COLO668 (cell line): Measurements from ENCODE around the gene ARL4D.
"Not testable (repeated sequence)": the region's sequence is repeated elsewhere in the genome, so short reads cannot be mapped to it uniquely, and the experiment has no call there.

Experiments used
- DNase-seq: peaks from one replicate; lab custom pipeline; 2025; ENCODE audit not compliant: unreplicated experiment; lab: John Stamatoyannopoulos, UW

Gene ARL4D

GRCh38 chr17:43398724-43399595 is at the start of gene ARL4D:
ARL4D (plus strand) TSS chr17:43398993; CDS start chr17:43399733, 740 bp downstream.
- DNase-seq, result peak; percentile 6

GRCh38 chr17:43349142-43349541 is 49.7 kb upstream of the ARL4D start:
- no peak for DNase-seq

- DNase-seq, result no peak
Observed at GRCh38 chr17:43350888-43351361, 47.9 kb upstream of the ARL4D start.

- DNase-seq, result no peak
Observed at GRCh38 chr17:43351691-43352090, 47.1 kb upstream of the ARL4D start.

GRCh38 chr17:43352579-43353331 is 46.0 kb upstream of the ARL4D start:
- no peak for DNase-seq

- DNase-seq, result no peak
Observed at GRCh38 chr17:43353393-43353792, 45.4 kb upstream of the ARL4D start.

DNA sequence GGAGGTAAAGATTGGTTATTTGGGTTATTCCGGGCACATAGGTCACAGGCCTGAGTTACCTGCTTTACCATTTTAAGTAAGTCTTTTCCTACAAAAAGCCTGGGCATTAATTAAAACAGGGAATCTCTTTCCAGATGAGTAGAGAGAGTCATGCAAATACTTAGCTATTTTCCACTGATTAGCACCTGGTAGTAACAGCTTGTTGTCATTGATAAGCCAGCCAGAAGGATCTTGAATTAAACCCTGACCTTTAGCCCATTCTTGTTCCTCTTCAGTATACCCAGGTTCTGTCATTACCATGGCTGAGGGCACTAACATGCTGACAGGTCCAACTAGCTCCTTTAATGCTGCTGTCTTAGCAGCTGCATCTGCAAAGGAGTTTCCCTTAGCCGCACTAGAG is 44.4 kb upstream of the ARL4D start:
- DNase-seq, result no peak

GRCh38 chr17:43356450-43356849 is 42.3 kb upstream of the ARL4D start:
- DNase-seq, result no peak

DNA sequence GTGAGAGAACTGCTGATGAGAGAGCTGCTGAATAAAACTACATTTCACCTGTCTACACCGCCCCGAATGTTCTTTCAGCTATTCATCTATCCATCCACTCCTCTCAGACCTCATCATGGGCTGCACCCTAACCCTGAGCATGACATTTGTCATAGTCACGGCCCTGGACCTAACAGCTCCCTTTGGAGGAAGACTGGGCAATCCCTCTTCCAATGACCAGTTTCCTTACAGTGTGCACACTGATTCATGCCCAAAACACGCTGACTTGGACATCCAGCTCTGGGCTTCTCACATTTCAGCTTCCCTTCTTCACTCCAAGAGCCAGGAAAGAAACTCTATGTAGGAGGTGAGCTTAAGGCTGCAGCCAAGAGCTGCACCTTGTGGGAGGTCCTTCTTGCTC is 41.8 kb upstream of the ARL4D start:
- DNase-seq, result no peak

DNA sequence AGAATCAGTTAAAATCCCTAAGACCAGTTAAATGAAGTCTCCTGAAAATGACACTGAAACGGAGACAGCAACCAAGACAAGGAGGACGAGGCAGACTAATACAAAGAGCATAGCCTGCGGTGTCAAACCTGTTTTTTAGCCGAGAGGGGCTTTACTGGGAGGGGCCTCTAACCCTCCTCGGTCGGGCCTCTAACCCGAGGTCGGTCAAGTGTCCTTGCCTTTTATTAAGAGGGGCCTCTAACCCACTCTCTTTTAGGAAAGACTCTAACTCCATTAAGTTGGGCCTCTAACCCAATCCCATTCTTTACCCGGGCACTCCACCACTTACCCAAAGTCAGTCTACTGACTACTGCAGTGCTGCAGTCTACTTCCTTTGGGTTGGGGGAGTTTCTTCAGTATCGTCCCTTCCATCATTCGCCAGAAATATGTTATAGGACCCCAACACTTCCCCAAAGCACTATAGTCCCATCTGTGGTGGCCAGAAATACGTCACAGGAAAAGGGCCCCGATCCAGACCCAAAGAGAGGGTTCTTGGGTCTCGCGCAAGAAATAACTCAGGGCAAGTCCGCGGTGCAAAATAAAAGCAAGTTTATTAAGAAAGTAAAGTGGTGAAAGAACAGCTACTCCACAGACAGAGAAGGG is 39.2 kb upstream of the ARL4D start:
- no peak for DNase-seq

DNA sequence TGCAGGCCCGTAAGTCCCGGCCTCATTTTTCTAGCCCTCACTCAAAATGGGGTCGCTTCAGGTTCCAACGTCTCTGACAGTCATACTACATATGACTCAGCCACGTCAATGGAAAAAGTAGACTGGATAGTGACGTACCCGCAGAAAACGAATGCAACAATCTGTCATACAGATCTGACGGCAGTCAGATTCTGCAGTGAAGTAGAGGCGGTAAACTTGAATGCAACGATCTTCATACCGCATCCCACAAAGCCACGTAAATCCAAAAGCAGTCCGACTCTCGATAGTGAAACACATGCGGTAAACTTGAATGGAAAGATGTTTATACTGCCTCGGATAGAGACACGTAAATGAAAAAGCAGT is 38.4 kb upstream of the ARL4D start:
- no peak for DNase-seq

- DNase-seq, result no peak
Observed at GRCh38 chr17:43360739-43361505, 37.9 kb upstream of the ARL4D start.

DNA sequence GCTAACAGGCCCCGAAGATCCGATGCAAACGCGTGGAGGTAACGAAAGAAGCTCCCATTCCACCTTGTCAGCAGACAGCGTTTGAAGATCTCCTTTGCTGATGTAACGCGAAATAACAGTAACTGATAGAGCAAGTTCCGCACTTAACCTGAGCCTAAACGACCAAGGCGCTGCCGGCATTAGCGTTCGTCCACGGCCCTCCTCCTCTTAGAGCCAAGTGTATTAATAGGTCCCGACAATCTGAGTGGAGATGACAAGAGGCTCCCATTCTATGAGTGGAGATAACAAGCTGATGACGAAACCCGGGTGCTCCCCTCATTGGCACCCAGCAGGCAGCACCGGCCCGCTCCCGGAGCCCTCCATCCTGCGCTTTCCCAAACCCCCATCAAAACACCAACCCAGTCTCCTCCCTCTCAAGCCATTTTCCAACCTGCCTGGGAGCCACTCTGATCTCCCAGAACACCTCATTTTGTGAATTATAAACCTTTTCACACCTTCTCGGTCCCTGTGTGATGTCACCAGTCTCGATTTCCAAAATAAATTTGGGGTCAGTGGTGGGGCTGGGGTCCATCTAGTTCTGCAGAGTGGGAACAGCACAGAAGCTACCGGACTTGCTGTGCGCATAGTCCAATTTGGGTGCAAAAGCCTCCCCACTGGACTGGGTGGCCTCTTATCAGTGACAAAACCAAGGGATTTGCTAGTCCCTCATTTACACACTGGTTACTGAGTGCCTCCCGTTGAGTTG is 35.4 kb upstream of the ARL4D start:
- DNase-seq, result no peak

- DNase-seq, result no peak
Observed at GRCh38 chr17:43363926-43364285, 34.9 kb upstream of the ARL4D start.

- no peak for DNase-seq
Observed at GRCh38 chr17:43365356-43365755, 33.4 kb upstream of the ARL4D start.

DNA sequence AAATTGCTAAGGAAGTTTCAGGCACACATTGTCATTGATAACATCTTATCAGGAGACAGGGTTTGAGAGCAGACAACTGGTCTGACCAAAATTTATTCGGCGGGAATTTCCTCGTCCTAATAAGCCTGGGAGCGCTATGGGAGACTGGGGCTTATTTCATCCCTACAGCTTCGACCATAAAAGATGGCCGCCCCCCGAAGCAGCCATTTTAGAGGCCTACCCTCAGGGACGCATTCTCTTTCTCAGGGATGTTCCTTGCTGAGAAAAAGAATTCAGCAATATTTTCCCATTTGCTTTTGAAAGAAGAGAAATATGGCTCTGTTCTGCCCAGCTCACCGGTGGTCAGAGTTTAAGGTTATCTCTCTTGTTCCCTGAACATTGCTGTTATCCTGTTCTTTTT is 32.9 kb upstream of the ARL4D start:
- DNase-seq, result not testable (repeated sequence)

DNA sequence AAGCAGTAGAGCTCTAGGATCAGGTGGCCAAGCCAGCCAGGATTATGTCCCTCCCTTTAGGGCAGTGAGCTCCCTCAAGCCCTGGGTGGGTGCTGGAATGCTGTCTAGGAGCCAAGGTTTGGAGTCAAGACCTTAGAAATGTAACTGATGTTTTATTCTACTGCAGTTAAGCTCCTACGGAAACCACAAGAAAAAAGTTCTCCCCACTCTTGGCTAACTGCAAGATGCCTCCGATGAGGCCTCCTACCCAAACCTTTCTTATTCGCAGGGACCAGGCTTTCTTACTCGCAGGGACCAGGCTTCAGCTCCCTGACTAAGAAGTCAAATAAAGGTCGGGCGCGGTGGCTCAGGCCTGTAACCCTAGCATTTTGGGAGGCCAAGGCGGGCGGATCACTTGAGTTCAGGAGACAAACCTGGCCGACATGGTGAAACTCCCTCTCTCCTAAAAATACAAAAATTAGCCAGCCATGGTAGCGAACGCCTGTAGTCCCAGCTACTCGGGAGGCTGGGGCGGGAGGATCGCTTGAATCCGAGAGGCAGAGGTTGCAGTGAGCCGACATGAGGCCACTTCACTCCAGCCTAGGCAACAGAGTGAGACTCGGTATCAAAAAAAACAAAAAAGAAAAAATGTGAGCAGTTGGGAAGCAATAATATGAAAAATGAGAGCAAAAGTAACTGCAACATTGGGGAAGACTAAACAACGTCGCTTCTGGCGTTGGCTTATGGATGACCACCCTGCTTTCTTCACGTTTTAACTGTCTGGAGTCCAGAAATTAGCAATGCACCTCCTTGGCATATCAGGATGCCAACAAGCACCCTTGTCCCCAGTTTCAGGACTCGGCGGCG is 31.7 kb upstream of the ARL4D start:
- DNase-seq, result no peak

GRCh38 chr17:43367737-43368242 is 31.0 kb upstream of the ARL4D start:
- no peak for DNase-seq
